ENCODE data around the gene GRAMD2A. TPM values are rescaled to one million over a fixed set of nuclear protein-coding genes. Genes with fewer than 3 reads are reported as not detected.

GRAMD2A gene
- total and polyA plus RNA-seq, 2 donors (not counting 3 experiments of a cell fraction or from before 2014, with no cell fraction given): 0.08 to 0.29 TPM

DNA sequence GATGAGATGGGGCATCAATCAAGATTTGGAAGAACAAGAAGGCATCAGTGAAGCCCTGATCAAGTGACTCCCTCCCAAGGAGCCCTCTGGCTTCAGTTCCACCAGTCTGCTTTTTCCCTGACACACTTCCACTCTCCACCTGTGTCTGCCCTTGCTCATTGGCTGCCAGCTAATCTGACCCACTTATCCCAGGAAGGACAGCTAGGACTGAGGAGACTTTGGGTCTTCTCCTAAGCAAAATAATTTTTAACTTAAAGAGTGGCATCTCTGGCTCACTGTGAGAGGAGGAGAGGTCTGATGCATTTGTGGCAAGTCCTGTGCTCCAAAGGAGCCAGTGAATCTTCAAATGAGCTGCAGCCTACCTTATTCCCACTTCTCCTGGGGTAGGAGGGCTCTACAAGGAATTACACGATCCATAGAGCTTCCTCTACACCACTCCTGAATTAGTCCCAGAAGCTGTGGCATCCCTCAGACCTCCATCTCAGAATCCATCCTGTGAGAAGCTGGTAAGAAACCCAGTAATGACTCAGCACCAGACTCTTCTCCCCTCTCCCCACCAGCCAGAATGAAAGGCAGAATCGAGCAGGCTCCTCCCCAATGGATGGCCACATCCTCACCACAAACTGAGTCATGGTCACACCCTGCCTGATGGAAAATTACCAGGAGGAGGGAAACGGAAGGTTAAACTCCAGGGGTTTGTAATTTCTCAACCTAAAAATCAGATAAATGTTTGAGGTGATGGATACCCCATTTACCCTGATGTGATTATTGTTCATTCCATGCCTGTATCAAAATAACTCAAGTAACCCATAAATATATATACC is 39.7 kb upstream of the GRAMD2A start:
- peak; percentile 90 for DNase-seq (ENCODE audit: low read depth, low spot score)
- Histone ChIP-seq H3K36me3 (ENCODE audit: control insufficient read depth in 2 of 2, extremely low read depth in 1 of 2, insufficient read depth in 2 of 2, low read length in 2 of 2) (peaks cover 0 to 14% of the 10 kb centered on the region in 2 experiments), H3K4me2 (ENCODE audit: insufficient read depth, low read length) (peak overlapping the region; percentile 83), H3K9me3 (replicated peaks; ENCODE audit: control insufficient read depth, insufficient read depth, low read length) (no peaks in the 10 kb centered on the region), H3K9me1 (replicated peaks; ENCODE audit: control insufficient read depth, extremely low read depth, insufficient read depth, low read length) (no peaks in the 10 kb centered on the region), H2AFZ (ENCODE audit: low read depth, low read length) (peak overlapping the region; percentile 88), H3K27me3 (ENCODE audit: control insufficient read depth in 2 of 2, insufficient read depth in 2 of 2, low read length in 2 of 2) (no peaks in the 10 kb centered on the region), H3K79me2 (ENCODE audit: control insufficient read depth, insufficient read depth, low read length) (no peaks in the 10 kb centered on the region), H3K4me1 (ENCODE audit: control insufficient read depth, extremely low read depth, insufficient read depth, low read length) (peaks cover 26% of the 10 kb centered on the region), H3K4me3 (replicated peaks in 1 of 3; ENCODE audit: insufficient read depth in 1 of 3, low read depth in 1 of 3, low read length in 3 of 3) (peak overlapping the region in 1 of 3 experiments; percentile 59), H4K20me1 (replicated peaks; ENCODE audit: control insufficient read depth, extremely low read depth, insufficient read depth, low read length) (no peaks in the 10 kb centered on the region), H3K27ac (ENCODE audit: insufficient read depth, low read depth, low read length) (peak overlapping the region; percentile 85), H3K9ac (replicated peaks; ENCODE audit: extremely low read depth, insufficient read depth, low read length) (peak overlapping the region; percentile 85)
- dilution Hi-C loops (cut with MboI; ENCODE audit: extremely low pct_ligation_motif_present, low sequenced_read_pairs): no loop called here
- POLR2A ChIA-PET: interaction anchor here (0.6 to 1.2 kb wide), 3 partner anchors 9 to 26 kb away, joined by 3 to 4 read pairs (median 3); no protein-coding TSS in a partner anchor
- BruUV-seq (replicated peaks): TSS peak; percentile 94
- FAIRE-seq: peak; percentile 97
- intact Hi-C loops (cut with micrococcal nuclease): loop anchor here (1.0 to 10.0 kb wide), 2 partner anchors 10 to 942 kb away; no protein-coding TSS in a partner anchor
- TF ChIP-seq JUN (IDR thresholded peaks at IDR 0.05; ENCODE audit: borderline replicate concordance, insufficient read depth, insufficient read length, low read depth): peak; percentile 64
- TF ChIP-seq, protein P1, sequence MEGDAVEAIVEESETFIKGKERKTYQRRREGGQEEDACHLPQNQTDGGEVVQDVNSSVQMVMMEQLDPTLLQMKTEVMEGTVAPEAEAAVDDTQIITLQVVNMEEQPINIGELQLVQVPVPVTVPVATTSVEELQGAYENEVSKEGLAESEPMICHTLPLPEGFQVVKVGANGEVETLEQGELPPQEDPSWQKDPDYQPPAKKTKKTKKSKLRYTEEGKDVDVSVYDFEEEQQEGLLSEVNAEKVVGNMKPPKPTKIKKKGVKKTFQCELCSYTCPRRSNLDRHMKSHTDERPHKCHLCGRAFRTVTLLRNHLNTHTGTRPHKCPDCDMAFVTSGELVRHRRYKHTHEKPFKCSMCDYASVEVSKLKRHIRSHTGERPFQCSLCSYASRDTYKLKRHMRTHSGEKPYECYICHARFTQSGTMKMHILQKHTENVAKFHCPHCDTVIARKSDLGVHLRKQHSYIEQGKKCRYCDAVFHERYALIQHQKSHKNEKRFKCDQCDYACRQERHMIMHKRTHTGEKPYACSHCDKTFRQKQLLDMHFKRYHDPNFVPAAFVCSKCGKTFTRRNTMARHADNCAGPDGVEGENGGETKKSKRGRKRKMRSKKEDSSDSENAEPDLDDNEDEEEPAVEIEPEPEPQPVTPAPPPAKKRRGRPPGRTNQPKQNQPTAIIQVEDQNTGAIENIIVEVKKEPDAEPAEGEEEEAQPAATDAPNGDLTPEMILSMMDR (IDR thresholded peaks at IDR 0.05; ENCODE audit: extremely low read depth in 1 of 2, insufficient read depth in 1 of 2, low read depth in 1 of 2, low read length in 2 of 2): no peak
- TF ChIP-seq MYC (IDR thresholded peaks at IDR 0.05; ENCODE audit: low read depth, low read length): no peak
- peak; percentile 93 for TF ChIP-seq FOS (IDR thresholded peaks at IDR 0.05; ENCODE audit: borderline replicate concordance, insufficient read depth, low read length)
- TF ChIP-seq POLR2A (IDR thresholded peaks at IDR 0.05; ENCODE audit: low read depth, low read length): peak; percentile 83
- TF ChIP-seq POLR2AphosphoS5 (IDR thresholded peaks at IDR 0.05; ENCODE audit: insufficient read depth, low read depth, low read length): peak; percentile 70
- no peak for TF ChIP-seq EZH2 (IDR thresholded peaks at IDR 0.05; ENCODE audit: borderline replicate concordance, low read depth, low read length, severe bottlenecking)
- TF ChIP-seq GATA2 (IDR thresholded peaks at IDR 0.05; ENCODE audit: insufficient read depth, insufficient read length, low read depth, low read length): no peak
- TF ChIP-seq, protein P2, sequence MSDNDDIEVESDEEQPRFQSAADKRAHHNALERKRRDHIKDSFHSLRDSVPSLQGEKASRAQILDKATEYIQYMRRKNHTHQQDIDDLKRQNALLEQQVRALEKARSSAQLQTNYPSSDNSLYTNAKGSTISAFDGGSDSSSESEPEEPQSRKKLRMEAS (IDR thresholded peaks at IDR 0.05; ENCODE audit: insufficient read depth, insufficient read length): no peak
- CTCF ChIA-PET: interaction anchor here (1.0 to 1.7 kb wide), 3 partner anchors 10 to 37 kb away, joined by 3 to 13 read pairs (median 4); no protein-coding TSS in a partner anchor

Data from endothelial cell of umbilical vein (primary cell).